Measurements from ENCODE around the gene TMEM225B. TPM values are rescaled to one million over a fixed set of nuclear protein-coding genes. Genes with fewer than 3 reads are reported as not detected.

The TMEM225B gene
- total and polyA plus RNA-seq, 2 of the 4 experiments (the other 2 are of a cell fraction): 0.32 to 0.54 TPM

DNA sequence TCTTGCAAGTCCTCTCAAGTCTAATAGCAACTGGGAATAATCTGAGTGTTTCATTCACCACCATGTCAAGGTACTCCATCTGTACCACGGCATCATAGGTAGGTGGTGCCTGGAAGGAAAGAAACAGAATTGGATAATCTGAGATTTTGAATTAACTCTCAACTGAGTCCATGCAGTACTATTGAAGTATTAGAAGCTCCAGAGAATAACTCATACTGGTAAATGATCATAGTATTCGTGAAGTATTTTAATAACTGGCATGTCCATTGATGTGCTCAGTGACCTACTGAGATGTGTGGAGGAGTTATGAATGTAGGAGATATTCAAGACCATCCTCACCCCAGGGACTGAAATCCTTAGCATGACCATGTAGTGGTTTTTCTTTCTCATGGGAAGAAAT is 54.6 kb downstream of the TMEM225B start:
- no peaks in the 10 kb centered on the region for H4K20me1 ChIP-seq (ENCODE audit: insufficient read depth, low read length)
- intact Hi-C loops (cut with micrococcal nuclease): no loop called here
- no peak overlapping the region for H3K56ac ChIP-seq (ENCODE audit: extremely low read depth, insufficient read depth, low read length)
- no CpG with 5 or more reads among the region's 2 CpGs for WGBS, 2 experiments (ENCODE audit: extremely low coverage in 2 of 2, insufficient read length in 1 of 2)
- no peak overlapping the region for H3K23ac ChIP-seq (ENCODE audit: low read depth, low read length)
- H4K8ac ChIP-seq (ENCODE audit: low read depth in 2 of 2, low read length in 2 of 2): no peak overlapping the region
- in situ Hi-C loops (cut with MboI; ENCODE audit: low sequenced_read_pairs): no loop called here
- no peak overlapping the region for H2BK20ac ChIP-seq (ENCODE audit: low read depth, low read length)
- no peak overlapping the region for H2AK9ac ChIP-seq (replicated peaks; ENCODE audit: low read depth, low read length, poor library complexity)
- no peak overlapping the region for H3K4me2 ChIP-seq (ENCODE audit: low read depth, low read length)
- no peaks in the 10 kb centered on the region; the same call in 1 of the 2 replicates for H3K9me1 ChIP-seq (ENCODE audit: insufficient read depth, low read length)
- ATAC-seq (ENCODE audit: low read depth): no peak
- BruUV-seq (replicated peaks): no TSS peak
- H2AK5ac ChIP-seq (ENCODE audit: low read depth, low read length): no peak overlapping the region
- no peak overlapping the region for H3K14ac ChIP-seq (replicated peaks; ENCODE audit: low read depth, low read length)
- ChIA-PET POLR2A (ENCODE audit: unreplicated experiment) (no interaction called here), CTCF (no interaction called here)
- no peaks in the 10 kb centered on the region for H3K79me1 ChIP-seq (ENCODE audit: low read depth in 1 of 2, low read length in 2 of 2)
- dilution Hi-C loops (cut with HindIII; ENCODE audit: low sequenced_read_pairs, unreplicated experiment): no loop called here
- H3K4ac ChIP-seq (ENCODE audit: low read depth, low read length): no peak overlapping the region
- no peaks in the 10 kb centered on the region for H3K4me1 ChIP-seq (ENCODE audit: control insufficient read depth, insufficient read depth, low read length)
- no peaks in the 10 kb centered on the region for H3K36me3 ChIP-seq (ENCODE audit: control insufficient read depth, insufficient read depth, low read length)
- no peak overlapping the region for H4K91ac ChIP-seq (ENCODE audit: insufficient read depth, low read depth, low read length)
- no peak overlapping the region for H3K27ac ChIP-seq (ENCODE audit: insufficient read depth, low read length)
- no peak overlapping the region for H3K9ac ChIP-seq (ENCODE audit: low read depth, low read length)
- no peak overlapping the region for H2BK5ac ChIP-seq (ENCODE audit: low read depth, low read length, poor library complexity, severe bottlenecking)
- H3K18ac ChIP-seq (ENCODE audit: low read depth, low read length): no peak overlapping the region
- no peak overlapping the region for H2AFZ ChIP-seq (replicated peaks; ENCODE audit: low read length, poor library complexity)
- no peak overlapping the region for H4K5ac ChIP-seq (ENCODE audit: low read depth, low read length)
- TF ChIP-seq CEBPB (IDR thresholded peaks at IDR 0.05; ENCODE audit: low read depth, low read length) (no peak), USF2 (IDR thresholded peaks at IDR 0.05; ENCODE audit: low read depth, low read length) (no peak), CTCF (conservative IDR thresholded peaks at IDR 0.05; ENCODE audit: low read depth, low read length) (no peak), BHLHE40 (IDR thresholded peaks at IDR 0.05; ENCODE audit: low read depth, low read length) (no peak), MAZ (IDR thresholded peaks at IDR 0.05; ENCODE audit: borderline replicate concordance, low read depth, low read length) (no peak), MAFK (IDR thresholded peaks at IDR 0.05; ENCODE audit: low read depth, low read length) (no peak)
- TF ChIP-seq, protein P1, sequence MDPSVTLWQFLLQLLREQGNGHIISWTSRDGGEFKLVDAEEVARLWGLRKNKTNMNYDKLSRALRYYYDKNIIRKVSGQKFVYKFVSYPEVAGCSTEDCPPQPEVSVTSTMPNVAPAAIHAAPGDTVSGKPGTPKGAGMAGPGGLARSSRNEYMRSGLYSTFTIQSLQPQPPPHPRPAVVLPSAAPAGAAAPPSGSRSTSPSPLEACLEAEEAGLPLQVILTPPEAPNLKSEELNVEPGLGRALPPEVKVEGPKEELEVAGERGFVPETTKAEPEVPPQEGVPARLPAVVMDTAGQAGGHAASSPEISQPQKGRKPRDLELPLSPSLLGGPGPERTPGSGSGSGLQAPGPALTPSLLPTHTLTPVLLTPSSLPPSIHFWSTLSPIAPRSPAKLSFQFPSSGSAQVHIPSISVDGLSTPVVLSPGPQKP (IDR thresholded peaks at IDR 0.05; ENCODE audit: borderline replicate concordance, low read depth, low read length): no peak
- no peak for DNase-seq
- no peak overlapping the region for H3K4me3 ChIP-seq (ENCODE audit: insufficient read depth, low read depth, low read length)
- no peak overlapping the region for H2BK15ac ChIP-seq (ENCODE audit: low read depth, low read length)
- H2BK120ac ChIP-seq (ENCODE audit: low read depth, low read length): no peak overlapping the region
- H3K9me3 ChIP-seq (ENCODE audit: control insufficient read depth, insufficient read depth, low read length): no peaks in the 10 kb centered on the region
- no peaks in the 10 kb centered on the region for H3K27me3 ChIP-seq (ENCODE audit: control insufficient read depth, insufficient read depth, low read length)

Measured in IMR-90 (cell line).